GM19025 (cell line): ENCODE measurements around the gene C19orf33.

ENCODE experiments used
- ATAC-seq: cut with Tn5 transposase; IDR thresholded peaks from one replicate; pipeline ENCODE4 v1.9.1; 2021; ENCODE audit warnings: mild to moderate bottlenecking, low read depth, moderate library complexity; ENCODE audit not compliant: unreplicated experiment

Gene C19orf33

GRCh38 chr19:38308006-38308766 is 4.1 kb downstream of the C19orf33 start:
- ATAC-seq, result no peak

GRCh38 chr19:38308926-38309614 is 5.0 kb downstream of the C19orf33 start:
- ATAC-seq, result no peak

GRCh38 chr19:38309615-38310278 is 5.7 kb downstream of the C19orf33 start:
- ATAC-seq, result no peak

GRCh38 chr19:38310279-38310670 is 6.2 kb downstream of the C19orf33 start:
- no peak for ATAC-seq

- no peak for ATAC-seq
Observed at GRCh38 chr19:38310986-38311385, 6.9 kb downstream of the C19orf33 start.

- peak; percentile 82 for ATAC-seq
Observed at GRCh38 chr19:38315657-38316476, 11.8 kb downstream of the C19orf33 start, which contains the start of gene YIF1B. TSS of gene YIF1B (minus strand) at chr19:38315947. CDS start at chr19:38315917, 30 bp downstream.

GRCh38 chr19:38316477-38317067 is 12.5 kb downstream of the C19orf33 start:
- no peak for ATAC-seq

GRCh38 chr19:38317104-38317612 is 13.1 kb downstream of the C19orf33 start:
- ATAC-seq, result no peak

GRCh38 chr19:38318660-38319059 is 14.6 kb downstream of the C19orf33 start:
- no peak for ATAC-seq

GRCh38 chr19:38319421-38320258 is 15.6 kb downstream of the C19orf33 start, which contains the start of gene KCNK6:
TSS of gene KCNK6 (plus strand) at chr19:38319845. CDS start at chr19:38319951, 106 bp downstream.
- no peak for ATAC-seq

GRCh38 chr19:38320969-38321339 is 16.9 kb downstream of the C19orf33 start:
- ATAC-seq, result no peak

- ATAC-seq, result no peak
Observed at GRCh38 chr19:38321646-38322196, 17.7 kb downstream of the C19orf33 start.

- ATAC-seq, result no peak
Observed at GRCh38 chr19:38323291-38323690, 19.2 kb downstream of the C19orf33 start.

- ATAC-seq, result no peak
Observed at GRCh38 chr19:38324431-38324830, 20.4 kb downstream of the C19orf33 start.

- ATAC-seq, result no peak
Observed at GRCh38 chr19:38326591-38326990, 22.5 kb downstream of the C19orf33 start.

- ATAC-seq, result no peak
Observed at GRCh38 chr19:38329651-38330050, 25.6 kb downstream of the C19orf33 start.

- no peak for ATAC-seq
Observed at GRCh38 chr19:38331728-38332127, 27.7 kb downstream of the C19orf33 start.

GRCh38 chr19:38333245-38333644 is 29.2 kb downstream of the C19orf33 start:
- ATAC-seq, result no peak
